HG03025 (cell line): ENCODE results near the gene RPS19BP1.
A peak's percentile ranks its signal among the peaks of the same experiment; 100 is the strongest.

ENCODE experiments used
- ATAC-seq: cut with Tn5 transposase; IDR thresholded peaks from one replicate; pipeline ENCODE4 v1.9.1; 2021; ENCODE audit warnings: mild to moderate bottlenecking, moderate library complexity; ENCODE audit not compliant: unreplicated experiment, low FRiP score

RPS19BP1 gene

GRCh38 chr22:39532215-39533073, at the start of gene RPS19BP1:
TSS of gene RPS19BP1 (minus strand) at chr22:39532748. CDS start at chr22:39532738, 10 bp downstream.
- ATAC-seq = peak; percentile 65

GRCh38 chr22:39581303-39581702, 48.8 kb upstream of the RPS19BP1 start:
- no peak for ATAC-seq

GRCh38 chr22:39580795-39581194, 48.2 kb upstream of the RPS19BP1 start:
- no peak for ATAC-seq

GRCh38 chr22:39580006-39580441, 47.5 kb upstream of the RPS19BP1 start:
- no peak for ATAC-seq

- ATAC-seq = no peak
Measured at GRCh38 chr22:39577900-39578299, 45.4 kb upstream of the RPS19BP1 start.

GRCh38 chr22:39577366-39577765, 44.8 kb upstream of the RPS19BP1 start:
- no peak for ATAC-seq

GRCh38 chr22:39576027-39576426, 43.5 kb upstream of the RPS19BP1 start:
- no peak for ATAC-seq

- ATAC-seq = no peak
Measured at GRCh38 chr22:39575552-39575825, 42.9 kb upstream of the RPS19BP1 start.

- no peak for ATAC-seq
Measured at GRCh38 chr22:39574779-39575551, 42.4 kb upstream of the RPS19BP1 start.

GRCh38 chr22:39571538-39571937, 39.0 kb upstream of the RPS19BP1 start:
- ATAC-seq = no peak

- ATAC-seq = no peak
Measured at GRCh38 chr22:39570665-39571064, 38.1 kb upstream of the RPS19BP1 start, which contains the start of gene CACNA1I. TSS of gene CACNA1I (plus strand) at chr22:39570753. CDS start at chr22:39570753, 0 bp downstream.

GRCh38 chr22:39570226-39570625, 37.7 kb upstream of the RPS19BP1 start:
- ATAC-seq = no peak

- ATAC-seq = no peak
Measured at GRCh38 chr22:39569066-39569465, 36.5 kb upstream of the RPS19BP1 start.

GRCh38 chr22:39568278-39568981, 35.9 kb upstream of the RPS19BP1 start:
- ATAC-seq = no peak

- no peak for ATAC-seq
Measured at GRCh38 chr22:39567135-39567946, 34.8 kb upstream of the RPS19BP1 start.

- ATAC-seq = no peak
Measured at GRCh38 chr22:39565414-39565944, 32.9 kb upstream of the RPS19BP1 start.

GRCh38 chr22:39563571-39564428, 31.3 kb upstream of the RPS19BP1 start:
- ATAC-seq = no peak

GRCh38 chr22:39562839-39563489, 30.4 kb upstream of the RPS19BP1 start:
- no peak for ATAC-seq
